NCI-H1092 (cell line): ENCODE measurements around the gene IFIT3.
"Not testable (repeated sequence)": the region's sequence is repeated elsewhere in the genome, so short reads cannot be mapped to it uniquely, and the experiment has no call there.

Experiments
- DNase-seq: peaks from one replicate; lab custom pipeline; 2025; lab: John Stamatoyannopoulos, UW

The IFIT3 gene

DNA sequence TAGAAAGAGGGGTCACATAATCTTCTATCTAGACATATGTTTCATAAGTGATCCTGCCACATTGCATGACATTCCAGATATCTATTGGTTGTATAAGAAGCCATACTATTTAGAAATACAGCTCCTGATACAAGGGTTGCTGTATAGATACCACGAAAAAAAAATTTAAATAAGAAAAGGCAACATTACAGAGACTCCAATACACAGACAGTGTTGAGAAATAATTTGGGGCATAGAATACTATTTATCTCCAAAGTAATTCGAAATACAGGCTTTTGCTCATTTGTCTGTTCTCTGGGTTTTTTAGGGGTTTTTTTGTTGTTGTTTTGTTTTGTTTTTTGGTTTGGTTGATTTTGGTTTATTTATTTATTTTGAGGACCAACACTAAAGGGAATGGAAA, 23.4 kb upstream of the IFIT3 start:
- no peak for DNase-seq

DNA sequence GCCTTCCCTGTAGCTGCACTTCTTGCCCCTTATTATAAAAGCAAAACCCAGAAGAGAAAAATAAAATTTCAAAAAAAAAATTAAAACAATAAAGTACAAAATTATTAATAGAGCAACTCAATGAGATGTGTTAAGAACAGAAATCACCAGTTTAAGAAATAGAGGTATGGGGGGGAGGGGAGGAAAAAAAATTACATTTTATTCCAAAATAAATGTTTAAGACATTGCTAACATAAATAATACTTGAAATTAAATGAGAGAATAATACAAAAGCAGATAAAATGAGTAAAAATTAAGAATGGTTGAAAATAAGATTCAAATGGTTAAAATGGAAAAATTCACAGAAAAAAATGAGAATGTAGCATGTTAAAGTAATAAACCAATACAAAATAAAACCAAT, 22.9 kb upstream of the IFIT3 start:
- no peak for DNase-seq

DNA sequence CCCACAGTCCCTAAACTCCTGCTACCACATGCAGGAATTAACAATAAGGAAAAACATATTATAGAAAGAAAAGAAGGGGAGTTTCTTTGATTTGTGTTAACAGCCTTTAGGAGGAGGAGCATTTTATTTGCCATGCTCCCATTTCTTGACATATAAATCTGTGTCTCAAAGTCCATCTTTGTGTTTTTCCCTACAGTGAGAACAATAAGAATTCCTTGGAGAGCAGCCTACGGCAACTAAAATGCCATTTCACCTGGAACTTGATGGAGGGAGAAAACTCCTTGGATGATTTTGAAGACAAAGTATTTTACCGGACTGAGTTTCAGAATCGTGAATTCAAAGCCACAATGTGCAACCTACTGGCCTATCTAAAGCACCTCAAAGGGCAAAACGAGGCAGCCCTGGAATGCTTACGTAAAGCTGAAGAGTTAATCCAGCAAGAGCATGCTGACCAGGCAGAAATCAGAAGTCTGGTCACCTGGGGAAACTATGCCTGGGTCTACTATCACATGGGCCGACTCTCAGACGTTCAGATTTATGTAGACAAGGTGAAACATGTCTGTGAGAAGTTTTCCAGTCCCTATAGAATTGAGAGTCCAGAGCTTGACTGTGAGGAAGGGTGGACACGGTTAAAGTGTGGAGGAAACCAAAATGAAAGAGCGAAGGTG, 21.9 kb upstream of the IFIT3 start:
- no peak for DNase-seq

DNA sequence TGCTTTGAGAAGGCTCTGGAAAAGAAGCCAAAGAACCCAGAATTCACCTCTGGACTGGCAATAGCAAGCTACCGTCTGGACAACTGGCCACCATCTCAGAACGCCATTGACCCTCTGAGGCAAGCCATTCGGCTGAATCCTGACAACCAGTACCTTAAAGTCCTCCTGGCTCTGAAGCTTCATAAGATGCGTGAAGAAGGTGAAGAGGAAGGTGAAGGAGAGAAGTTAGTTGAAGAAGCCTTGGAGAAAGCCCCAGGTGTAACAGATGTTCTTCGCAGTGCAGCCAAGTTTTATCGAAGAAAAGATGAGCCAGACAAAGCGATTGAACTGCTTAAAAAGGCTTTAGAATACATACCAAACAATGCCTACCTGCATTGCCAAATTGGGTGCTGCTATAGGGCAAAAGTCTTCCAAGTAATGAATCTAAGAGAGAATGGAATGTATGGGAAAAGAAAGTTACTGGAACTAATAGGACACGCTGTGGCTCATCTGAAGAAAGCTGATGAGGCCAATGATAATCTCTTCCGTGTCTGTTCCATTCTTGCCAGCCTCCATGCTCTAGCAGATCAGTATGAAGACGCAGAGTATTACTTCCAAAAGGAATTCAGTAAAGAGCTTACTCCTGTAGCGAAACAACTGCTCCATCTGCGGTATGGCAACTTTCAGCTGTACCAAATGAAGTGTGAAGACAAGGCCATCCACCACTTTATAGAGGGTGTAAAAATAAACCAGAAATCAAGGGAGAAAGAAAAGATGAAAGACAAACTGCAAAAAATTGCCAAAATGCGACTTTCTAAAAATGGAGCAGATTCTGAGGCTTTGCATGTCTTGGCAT, 21.1 kb upstream of the IFIT3 start:
- no peak for DNase-seq

DNA sequence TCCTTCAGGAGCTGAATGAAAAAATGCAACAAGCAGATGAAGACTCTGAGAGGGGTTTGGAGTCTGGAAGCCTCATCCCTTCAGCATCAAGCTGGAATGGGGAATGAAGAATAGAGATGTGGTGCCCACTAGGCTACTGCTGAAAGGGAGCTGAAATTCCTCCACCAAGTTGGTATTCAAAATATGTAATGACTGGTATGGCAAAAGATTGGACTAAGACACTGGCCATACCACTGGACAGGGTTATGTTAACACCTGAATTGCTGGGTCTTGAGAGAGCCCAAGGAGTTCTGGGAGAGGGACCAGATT, 20.6 kb upstream of the IFIT3 start:
- no peak for DNase-seq

DNA sequence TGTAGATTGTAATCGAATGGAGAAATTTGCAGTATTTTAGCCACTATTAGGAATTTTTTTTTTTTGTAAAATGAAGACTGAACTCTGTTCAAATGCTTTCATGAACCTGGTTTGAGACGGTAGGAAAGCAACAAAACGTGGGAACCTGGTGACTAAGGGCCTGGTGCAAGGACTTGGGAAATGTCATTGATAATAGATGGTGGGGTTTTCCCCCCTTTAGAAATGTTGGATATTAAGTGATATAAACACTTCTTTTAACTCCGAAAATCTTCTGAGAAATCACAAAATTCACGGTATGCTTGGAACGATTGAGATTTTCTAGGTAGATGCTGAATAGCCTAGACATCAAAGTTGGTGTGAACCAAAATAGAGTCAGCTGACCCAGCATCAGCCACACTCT, 19.5 kb upstream of the IFIT3 start:
- no peak for DNase-seq

DNA sequence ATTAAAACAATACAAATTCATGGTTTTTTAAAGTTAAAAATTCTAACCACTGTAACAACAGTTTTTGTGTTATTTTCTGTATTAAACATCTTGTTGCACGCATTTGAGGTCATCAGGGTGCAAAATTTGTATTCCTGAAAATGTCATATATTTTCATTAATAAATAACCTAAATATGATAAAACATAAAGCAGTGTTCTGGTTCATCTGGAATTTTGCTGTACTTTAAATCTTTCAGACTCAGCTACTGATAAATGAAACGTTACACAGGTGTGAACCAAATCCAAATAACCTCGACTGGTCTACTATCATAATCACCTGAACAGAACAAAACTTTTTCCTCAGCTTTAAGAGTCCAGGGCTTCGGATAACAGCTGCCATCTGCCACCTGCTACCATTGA, 19.1 kb upstream of the IFIT3 start:
- DNase-seq: no peak

DNA sequence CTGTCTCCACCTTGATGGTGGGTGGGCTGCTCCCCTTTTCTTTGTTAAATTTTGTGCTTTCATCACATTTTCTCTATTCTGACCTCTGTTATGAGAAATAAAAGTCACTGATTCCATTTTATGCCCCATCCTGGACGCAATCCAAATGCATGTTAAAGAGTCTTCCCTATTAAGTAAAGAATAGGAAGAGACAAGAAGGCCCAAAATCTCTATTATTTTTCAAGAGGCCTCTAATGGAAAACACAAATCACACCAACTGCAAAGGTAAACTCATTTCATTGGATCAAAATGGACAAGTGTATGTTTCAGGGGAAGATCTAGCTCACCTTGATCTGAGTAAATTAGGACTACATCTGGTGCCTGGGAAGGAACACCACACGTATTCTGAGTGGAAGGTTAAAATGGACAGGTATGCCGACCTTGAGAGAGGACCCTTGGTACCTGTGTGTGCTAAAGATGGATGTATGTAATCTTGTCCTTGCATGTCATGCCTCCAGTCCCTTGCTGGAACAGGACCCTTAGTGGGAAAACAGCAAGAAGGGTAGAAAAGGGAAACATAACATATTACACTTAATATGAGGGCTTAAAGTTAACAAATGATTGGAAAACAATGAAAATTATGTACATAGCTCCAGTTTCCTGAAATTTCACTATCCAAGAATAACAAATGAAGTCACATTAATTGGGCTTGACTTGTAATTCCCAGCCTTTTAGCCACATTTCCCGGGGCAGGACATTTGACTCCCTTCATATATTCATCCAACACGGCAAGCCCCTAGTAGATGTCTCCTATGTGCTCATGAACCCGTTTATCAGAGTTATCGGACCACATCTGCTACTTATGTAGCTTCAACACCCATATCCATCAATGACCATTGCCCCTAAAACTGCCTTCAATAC, 18.4 kb upstream of the IFIT3 start:
- no peak for DNase-seq

DNA sequence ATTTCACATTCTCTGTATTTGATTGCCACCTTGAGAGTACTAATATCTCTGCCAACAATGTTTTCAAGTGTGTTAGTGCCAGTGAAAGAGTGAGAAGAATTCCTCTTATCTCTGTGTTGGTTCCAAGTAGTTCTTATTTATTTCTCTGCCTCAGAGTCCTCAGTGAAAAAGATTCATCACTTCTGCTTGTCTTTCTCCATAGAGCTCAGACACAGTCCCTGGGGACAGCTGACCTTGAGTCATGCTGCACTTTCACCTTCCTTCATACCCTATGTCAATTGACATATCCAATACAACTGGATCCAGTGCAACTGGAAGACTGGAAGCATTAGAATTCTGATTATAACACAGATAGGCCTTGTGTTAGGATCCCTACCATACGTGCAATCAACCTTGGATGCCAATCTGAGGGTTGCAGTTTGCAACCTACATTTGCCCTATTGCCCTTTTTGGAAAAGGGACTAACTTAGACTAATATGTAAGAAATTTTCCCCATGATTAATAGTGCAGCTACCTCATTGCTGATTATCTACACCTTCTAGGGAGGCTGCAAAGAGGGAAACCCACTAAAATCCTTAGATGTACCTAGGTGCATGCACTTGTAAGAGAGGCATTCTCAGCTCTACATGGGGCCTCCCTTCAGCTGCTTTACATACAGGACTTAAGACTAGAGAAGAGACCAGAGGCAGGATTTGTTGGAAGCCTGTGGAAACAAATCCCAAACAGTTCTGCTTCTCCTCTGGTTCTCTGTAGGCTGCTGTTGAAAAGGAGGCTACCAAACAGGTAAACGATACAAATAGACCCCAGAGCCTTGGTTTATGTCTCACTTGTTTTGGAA, 17.5 kb upstream of the IFIT3 start:
- no peak for DNase-seq

DNA sequence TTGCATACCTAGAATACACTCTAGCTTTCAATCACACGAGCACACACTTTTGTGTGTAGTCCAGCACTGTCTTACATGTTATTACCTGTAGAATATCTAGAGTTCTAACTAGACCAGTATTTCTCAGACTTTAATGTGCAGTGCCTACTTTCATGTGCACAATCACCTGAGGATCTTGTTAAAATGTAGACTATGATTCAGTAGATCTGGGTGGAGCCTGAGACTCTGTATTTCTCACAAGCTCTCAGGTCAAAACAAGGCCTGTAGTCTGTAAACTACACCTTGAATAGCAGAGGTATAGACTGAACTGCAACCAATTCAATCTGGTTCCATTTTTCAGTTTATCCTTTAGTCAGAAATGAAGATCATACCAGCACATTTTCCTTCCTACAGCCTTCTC, 14.8 kb upstream of the IFIT3 start:
- no peak for DNase-seq

DNA sequence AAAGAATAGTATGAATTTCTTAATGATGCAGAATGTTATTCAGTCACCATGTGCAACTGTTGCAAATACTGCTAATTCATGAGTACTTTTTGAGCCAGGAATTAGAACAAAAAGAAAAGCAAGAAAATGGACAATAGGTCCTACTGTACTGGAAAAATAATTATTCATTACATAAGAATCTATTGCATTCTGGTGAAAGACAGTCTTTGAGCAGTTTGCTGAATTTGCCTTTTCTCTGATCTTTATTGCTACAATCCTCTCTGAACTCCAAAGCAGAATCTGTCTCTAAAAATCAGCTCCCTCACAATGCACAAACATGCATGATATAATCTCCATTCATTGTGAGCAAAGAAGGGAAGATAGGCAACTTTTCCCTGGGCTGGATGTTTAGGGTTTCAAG, 13.1 kb upstream of the IFIT3 start:
- DNase-seq: no peak

DNA sequence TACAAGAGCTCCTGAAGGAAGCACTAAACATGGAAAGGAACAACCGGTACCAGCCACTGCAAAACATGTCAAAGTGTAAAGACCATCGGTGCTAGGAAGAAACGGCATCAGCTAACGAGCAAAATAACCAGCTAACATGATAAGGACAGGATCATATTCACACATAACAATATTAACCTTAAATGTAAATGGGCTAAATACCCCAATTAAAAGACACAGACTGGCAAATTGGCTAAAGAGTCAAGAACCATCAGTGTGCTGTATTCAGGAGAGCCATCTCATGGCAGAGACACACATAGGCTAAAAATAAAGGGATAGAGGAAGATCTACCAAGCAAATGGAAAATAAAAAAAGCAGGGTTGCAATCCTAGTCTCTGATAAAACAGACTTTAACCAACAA, 9.8 kb upstream of the IFIT3 start:
- DNase-seq: not testable (repeated sequence)

DNA sequence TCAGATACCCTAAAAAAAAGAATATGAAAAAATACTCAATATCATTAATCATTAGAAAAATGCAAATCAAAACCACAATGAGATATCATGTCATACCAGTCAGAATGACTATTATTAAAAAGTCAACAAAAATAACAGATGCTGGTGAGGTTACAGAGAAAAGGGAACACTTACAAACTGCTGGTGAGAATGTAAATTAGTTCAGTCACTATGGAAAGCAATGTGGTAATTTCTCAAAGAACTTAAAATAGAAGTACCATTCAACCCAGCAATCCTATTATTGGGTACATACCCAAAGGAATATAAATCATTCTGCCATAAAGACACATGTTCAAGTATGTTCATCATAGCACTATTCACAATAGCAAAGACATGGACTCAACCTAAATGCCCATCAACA, 2.7 kb upstream of the IFIT3 start:
- DNase-seq: not testable (repeated sequence)

DNA sequence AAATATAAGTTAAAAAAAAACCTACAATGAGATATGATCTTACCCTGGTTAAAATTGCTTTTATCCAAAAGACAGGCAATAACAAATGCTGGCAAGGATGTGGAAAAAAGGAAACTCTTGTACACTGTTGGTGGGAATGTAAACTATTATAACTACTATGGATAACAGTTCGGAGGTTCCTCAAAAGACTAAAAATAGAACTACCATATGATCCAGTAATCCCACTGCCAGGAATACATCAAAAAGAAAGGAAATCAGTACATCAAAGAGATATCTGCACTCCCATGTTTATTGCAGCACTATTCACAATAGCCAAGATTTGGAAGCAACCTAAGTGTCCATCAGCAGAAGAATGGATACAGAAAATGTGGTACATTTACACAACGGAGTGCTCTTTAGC, 1.9 kb upstream of the IFIT3 start:
- not testable (repeated sequence) for DNase-seq

DNA sequence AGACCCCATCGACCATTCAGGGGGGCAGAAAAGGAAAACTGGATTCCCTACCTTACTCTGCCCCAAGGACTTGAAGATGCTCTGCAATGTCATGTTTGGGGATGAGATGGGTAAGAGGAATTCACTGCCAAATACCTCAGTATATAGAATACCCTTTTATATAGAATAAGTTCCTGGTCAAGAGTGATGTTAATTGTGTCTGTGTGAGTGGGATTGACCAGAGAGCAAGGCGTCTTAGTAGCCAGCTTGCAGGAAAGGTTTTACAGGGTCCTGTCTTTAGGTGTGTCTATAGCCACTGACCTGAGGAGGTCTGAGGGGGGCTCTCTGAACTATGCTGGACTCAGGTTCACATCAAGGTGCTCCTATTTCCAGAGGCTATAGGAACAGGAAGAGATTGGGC, 1.4 kb downstream of the IFIT3 start:
- no peak for DNase-seq

DNA sequence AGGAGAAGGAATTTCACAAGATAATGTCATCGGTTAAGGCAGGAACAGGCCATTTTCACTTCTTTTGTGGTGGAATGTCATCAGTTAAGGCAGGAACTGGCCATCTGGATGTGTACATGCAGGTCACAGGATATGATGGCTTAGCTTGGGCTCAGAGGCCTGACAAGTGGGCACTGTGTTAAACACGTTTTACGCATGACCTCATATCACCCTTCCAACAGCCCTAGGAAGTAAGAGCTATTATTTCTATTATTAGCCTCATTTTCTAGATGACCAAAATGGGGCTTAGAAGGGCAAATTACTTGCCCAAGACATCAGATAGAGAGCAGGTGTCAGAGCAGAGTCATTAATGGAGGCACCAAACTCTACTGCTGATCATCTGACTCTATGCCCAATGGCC, 2.2 kb downstream of the IFIT3 start:
- not testable (repeated sequence) for DNase-seq

DNA sequence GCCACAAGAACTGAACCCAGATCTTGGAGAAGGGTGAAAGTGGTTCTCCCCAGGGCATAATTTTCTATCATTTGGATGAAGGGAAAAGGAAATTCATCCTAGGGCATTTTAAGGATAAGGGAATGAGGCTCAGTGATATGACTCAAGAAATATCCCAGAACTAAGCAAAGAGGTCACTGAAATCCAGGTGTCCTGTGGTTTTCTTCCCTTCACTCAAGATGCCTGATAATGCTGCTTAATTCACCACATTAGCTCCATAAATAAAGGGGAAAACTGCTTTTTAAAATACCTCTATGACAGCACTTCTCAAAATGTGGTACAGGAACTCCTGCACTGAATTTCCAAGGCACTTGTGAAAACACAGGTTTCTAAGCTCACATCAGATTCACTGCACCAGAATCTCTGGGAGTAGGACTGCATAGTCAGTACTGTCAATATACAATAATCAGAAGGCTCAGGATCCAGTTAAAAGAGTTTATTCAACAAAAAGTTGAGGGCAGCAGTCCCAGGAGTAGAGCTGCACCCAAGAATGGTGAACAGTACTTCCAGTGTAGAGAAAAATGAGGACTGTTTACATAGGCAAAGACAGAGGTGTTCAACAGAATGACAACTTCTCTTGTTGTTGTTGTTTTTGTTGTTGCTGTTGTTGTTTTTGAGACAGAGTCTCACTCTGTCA, 2.9 kb downstream of the IFIT3 start:
- DNase-seq: no peak

DNA sequence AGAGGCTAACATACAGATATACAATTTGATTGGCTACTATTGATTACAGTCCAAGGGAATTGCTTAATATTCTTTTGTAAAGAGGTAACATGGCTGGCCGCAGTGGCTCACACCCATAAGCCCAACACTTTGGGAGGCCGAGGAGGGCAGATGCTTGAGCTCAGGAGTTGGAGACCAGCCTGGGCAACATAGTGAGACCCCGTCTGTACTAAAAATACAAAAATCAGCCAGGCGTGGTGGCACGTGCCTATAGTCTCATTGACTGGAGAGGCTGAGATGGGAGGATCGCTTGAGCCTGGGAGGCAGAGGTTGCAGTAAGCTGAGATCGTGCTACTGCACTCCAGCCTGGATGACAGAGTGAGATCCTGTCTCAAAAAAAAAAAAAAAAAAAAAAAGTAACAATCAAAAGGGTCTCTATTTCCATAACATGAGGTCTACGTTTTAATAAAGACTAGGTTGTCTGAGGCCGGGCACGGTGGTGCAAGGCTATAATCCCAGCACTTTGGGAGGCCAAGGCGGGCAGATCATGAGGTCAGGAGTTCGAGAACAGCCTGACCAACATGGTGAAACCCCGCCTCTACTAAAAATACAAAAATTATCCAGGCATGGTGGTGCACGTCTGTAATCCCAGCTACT, 3.8 kb downstream of the IFIT3 start:
- not testable (repeated sequence) for DNase-seq

DNA sequence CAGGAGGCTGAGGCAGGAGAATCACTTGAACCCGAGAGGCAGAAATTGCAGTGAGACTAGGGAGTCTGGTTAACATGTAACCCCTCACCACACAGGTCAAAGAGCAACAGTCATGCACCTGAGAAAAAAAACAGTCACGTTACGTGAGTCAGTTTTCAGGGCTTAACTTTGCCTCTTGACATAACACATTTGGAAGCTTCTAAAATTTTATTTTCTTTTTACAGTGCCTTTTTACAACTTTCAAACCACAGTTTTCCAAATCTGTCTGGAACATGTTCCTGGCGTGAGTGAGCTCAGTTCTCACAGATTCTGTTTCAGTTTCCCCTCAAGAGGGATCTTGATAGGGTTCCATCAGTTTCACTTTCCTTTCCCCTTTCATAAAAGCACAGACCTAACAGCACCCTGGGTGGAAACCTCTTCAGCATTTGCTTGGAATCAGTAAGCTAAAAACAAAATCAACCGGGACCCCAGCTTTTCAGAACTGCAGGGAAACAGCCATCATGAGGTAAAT, 4.4 kb downstream of the IFIT3 start:
- DNase-seq: no peak

DNA sequence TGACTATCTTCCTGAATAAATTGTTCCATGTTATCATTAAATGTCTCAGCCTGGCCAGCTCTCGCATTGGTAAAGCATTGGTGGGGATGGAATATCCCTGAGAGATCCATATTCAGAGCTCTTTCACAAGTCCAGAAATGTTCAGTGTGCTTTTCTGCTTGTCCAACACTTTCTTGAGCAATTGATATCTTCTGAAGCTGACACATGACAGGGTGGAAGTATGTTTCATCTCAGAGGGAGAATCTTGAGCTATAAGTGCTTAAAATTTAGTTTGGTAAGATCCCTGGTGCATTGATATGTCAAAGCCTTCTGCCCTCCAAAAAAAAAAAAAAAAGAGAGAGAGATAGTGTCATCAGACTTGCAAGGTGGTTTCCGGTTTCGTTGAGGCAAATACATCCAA, 7.4 kb downstream of the IFIT3 start:
- no peak for DNase-seq

DNA sequence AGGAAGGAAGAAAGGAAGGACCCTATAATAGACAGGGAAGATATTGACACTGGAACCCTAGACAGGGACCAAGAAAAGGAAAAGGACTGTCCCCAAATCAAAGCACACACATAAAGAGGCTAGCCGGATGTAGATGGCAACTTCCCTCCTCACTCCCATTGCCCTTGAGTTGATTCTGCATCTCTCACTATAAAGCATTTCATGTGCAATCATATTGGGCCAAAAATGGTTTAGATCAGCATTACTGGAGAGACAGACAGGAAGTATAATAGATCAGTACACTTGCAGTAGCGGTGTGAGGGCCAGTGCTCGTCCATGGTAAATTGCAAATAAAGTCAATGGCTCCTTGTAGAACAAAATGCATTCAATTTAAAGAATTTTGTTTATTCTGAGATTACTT, 8.4 kb downstream of the IFIT3 start:
- no peak for DNase-seq
